Measurements from ENCODE around the gene ANKRD60.

DNA sequence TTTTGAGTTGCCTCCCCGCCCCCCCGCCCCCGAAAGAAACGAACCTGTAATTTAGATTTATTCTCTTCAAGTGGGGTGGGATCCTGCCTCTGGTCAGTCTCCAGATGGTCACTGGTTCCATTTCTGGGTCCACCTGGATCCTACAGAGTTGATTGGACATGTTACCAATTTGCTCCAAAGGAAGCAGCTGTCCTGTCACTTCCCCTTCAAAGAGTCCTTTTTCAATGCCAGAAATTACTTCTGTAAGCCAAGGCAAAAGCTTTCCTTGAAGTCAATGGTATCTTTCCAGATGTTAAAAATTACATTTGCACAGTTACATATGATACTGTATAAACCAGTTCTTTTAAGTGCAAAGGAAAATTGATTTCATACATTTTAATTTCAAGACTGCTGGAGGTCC lies 12.0 kb upstream of the ANKRD60 start:
- TF ChIP-seq, protein P1, sequence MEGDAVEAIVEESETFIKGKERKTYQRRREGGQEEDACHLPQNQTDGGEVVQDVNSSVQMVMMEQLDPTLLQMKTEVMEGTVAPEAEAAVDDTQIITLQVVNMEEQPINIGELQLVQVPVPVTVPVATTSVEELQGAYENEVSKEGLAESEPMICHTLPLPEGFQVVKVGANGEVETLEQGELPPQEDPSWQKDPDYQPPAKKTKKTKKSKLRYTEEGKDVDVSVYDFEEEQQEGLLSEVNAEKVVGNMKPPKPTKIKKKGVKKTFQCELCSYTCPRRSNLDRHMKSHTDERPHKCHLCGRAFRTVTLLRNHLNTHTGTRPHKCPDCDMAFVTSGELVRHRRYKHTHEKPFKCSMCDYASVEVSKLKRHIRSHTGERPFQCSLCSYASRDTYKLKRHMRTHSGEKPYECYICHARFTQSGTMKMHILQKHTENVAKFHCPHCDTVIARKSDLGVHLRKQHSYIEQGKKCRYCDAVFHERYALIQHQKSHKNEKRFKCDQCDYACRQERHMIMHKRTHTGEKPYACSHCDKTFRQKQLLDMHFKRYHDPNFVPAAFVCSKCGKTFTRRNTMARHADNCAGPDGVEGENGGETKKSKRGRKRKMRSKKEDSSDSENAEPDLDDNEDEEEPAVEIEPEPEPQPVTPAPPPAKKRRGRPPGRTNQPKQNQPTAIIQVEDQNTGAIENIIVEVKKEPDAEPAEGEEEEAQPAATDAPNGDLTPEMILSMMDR (IDR thresholded peaks at IDR 0.05): no peak
- TF ChIP-seq POLR2A (IDR thresholded peaks at IDR 0.05) (no peak), EP300 (IDR thresholded peaks at IDR 0.05) (no peak)
